Osteocyte (in vitro differentiated cells): ENCODE measurements around the gene FARS2. TPM values are rescaled to one million over a fixed set of nuclear protein-coding genes. Genes with fewer than 3 reads are reported as not detected.

ENCODE experiments used
- DNase-seq: peaks from one replicate; pipeline ENCODE4 v3.0.0; 2021; ENCODE audit warnings: mixed read lengths; ENCODE audit not compliant: unreplicated experiment; ENCODE audit errors: extremely low spot score
- H3K27ac Mint-ChIP-seq: one replicate; pipeline ENCODE4 v1.8.0; 2021; ENCODE audit warnings: mild to moderate bottlenecking, mixed read lengths; ENCODE audit not compliant: unreplicated experiment
- H3K27me3 Mint-ChIP-seq: one replicate; pipeline ENCODE4 v1.8.0; 2021; ENCODE audit warnings: mixed read lengths; ENCODE audit not compliant: unreplicated experiment
- H3K36me3 Mint-ChIP-seq: one replicate; pipeline ENCODE4 v1.8.0; 2021; ENCODE audit warnings: mixed read lengths; ENCODE audit not compliant: unreplicated experiment
- H3K4me1 Mint-ChIP-seq: one replicate; pipeline ENCODE4 v1.8.0; 2021; ENCODE audit warnings: mixed read lengths; ENCODE audit not compliant: unreplicated experiment
- H3K4me3 Mint-ChIP-seq: one replicate; pipeline ENCODE4 v1.8.0; 2021; ENCODE audit warnings: mild to moderate bottlenecking, moderate library complexity, mixed read lengths; ENCODE audit not compliant: unreplicated experiment
- H3K9me3 Mint-ChIP-seq: one replicate; pipeline ENCODE4 v1.8.0; 2021; ENCODE audit warnings: mixed read lengths; ENCODE audit not compliant: unreplicated experiment
- total RNA-seq: library from RNA; stranded (reverse); gene quantifications from 2 replicates; pipeline ENCODE4 v1.2.1, GENCODE V29; 2021
- TF ChIP-seq, protein P1 (sequence below): fragments of 200-600 bp; sonication (generic); IDR thresholded peaks from 2 replicates; pipeline ENCODE4 v1.5.0; 2021; ENCODE audit warnings: antibody characterized with exemption, mild to moderate bottlenecking, moderate library complexity

The FARS2 gene
- total RNA-seq, 1 donor from 2014 or later, result 17.4 TPM

DNA sequence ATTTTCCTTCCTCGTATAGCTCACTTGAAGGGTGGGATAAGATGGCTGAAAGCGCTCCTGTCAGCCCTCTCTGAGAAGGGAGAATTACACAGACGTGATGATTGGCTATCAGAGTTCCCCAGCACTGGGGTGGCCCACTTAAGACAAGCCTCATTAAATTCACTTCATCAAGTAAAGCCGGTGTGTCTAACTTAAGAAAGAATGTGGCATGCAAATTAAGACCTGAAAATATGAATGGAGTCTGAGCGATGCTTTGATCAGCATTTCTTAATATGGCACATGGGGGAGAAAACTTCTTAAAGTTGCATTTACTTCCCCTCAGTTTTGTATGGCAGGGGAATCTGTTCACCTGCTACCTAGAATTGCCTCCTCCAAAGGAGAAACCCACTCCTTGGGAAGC lies 369.3 kb downstream of the FARS2 start:
- Mint-ChIP-seq H3K36me3 (no peaks in the 10 kb centered on the region), H3K4me3 (no peak overlapping the region), H3K4me1 (no peaks in the 10 kb centered on the region), H3K9me3 (no peaks in the 10 kb centered on the region), H3K27me3 (no peaks in the 10 kb centered on the region), H3K27ac (no peak overlapping the region)
- TF ChIP-seq, protein P1, sequence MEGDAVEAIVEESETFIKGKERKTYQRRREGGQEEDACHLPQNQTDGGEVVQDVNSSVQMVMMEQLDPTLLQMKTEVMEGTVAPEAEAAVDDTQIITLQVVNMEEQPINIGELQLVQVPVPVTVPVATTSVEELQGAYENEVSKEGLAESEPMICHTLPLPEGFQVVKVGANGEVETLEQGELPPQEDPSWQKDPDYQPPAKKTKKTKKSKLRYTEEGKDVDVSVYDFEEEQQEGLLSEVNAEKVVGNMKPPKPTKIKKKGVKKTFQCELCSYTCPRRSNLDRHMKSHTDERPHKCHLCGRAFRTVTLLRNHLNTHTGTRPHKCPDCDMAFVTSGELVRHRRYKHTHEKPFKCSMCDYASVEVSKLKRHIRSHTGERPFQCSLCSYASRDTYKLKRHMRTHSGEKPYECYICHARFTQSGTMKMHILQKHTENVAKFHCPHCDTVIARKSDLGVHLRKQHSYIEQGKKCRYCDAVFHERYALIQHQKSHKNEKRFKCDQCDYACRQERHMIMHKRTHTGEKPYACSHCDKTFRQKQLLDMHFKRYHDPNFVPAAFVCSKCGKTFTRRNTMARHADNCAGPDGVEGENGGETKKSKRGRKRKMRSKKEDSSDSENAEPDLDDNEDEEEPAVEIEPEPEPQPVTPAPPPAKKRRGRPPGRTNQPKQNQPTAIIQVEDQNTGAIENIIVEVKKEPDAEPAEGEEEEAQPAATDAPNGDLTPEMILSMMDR, result no peak
- DNase-seq, result no peak

DNA sequence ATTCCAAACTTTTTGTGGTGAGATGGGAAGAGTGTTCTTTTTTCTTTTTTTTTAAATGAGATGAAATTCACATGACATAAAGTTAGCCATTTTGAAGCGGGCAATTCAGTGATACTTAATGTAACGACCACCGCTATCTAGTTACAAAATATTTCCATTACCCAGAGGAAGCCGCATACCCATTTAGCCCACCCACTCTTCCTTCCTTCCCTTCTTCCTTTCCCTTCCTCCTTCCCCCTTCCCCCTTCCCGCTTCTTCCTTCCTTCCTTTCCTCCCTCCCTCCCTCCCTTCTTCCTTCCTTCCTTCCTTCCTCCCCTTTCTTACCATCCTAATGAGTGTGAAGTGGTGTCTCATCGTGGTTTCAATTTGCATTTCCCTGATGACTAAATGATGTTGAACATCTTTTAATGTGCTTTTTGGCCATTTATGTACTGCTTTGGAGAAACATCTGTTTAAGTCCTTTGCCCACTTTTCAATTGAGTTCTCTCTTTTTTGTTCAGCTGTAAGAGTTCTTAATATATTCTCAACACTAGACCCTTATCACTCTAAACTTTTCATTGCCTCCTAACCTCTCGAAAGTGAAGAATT lies 371.1 kb downstream of the FARS2 start:
- DNase-seq, result no peak
- Mint-ChIP-seq H3K4me1 (no peaks in the 10 kb centered on the region), H3K36me3 (no peaks in the 10 kb centered on the region), H3K4me3 (no peak overlapping the region), H3K9me3 (no peaks in the 10 kb centered on the region), H3K27ac (no peak overlapping the region), H3K27me3 (no peaks in the 10 kb centered on the region)
- TF ChIP-seq, protein P1, result no peak

DNA sequence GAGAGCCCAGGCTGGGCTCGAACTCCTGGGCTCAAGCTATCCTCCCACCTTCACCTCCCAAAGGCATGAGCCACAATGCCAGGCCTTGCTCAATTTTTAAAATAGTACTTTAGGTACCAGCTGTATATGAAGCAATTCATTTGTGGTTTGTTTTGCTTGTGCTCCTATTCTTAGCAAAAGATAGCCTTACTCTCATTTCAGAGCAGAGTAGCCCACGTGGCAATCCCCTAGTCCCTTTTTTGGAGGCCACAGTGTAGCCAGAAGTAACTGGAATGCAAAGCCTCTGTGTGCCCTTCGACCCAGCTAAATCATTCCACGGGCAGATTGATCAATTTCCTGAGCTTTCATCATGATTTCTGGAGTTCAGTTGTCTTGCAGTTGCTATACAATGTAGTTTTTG lies 373.2 kb downstream of the FARS2 start:
- DNase-seq, result no peak

DNA sequence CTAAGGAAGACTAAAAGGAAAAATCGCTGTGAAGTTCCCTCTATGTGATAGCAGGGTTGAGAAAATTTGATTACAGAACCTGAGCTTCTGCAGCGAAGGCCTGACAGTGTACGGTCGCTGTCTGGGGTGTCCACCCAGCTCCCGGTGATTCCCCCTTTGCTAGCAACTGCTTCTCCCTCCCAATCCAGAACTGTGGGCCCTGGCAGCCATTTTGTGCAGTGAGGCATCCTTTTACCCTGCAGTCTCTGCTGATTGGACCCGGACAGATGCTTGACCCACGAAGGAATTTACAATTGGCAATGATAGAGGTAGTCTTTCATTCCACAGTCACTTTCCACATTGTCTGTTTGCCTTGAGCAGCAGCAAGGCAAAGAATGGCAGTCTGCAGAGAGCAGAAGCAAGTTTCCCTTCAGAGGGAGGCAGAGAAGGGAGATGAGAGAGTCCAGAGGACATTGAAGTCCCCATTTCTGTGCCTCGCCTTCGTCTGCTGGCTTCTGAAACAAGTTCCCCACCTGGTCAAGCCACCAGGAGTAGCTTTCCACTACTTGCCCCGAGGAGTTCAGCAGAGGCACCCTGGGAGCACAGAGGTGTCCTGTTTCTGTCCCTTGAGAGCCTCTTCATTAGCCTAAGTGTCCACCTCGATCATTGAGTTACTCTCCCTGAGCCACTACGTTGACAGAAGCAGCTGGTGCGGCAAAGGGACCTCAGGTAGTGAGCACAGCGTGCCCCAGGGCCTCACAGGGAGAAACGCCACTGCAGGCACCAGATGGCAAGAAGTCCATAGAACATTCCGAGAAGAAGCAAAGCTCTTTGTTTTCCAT lies 375.1 kb downstream of the FARS2 start:
- DNase-seq, result no peak
- Mint-ChIP-seq H3K4me3 (no peak overlapping the region), H3K27ac (no peak overlapping the region), H3K4me1 (no peaks in the 10 kb centered on the region), H3K36me3 (no peaks in the 10 kb centered on the region), H3K27me3 (no peaks in the 10 kb centered on the region), H3K9me3 (peaks cover 11% of the 10 kb centered on the region)
- TF ChIP-seq, protein P1, result no peak

More for the DNA sequence above, 373.2 kb downstream of the FARS2 start:
- Mint-ChIP-seq H3K27me3 (no peaks in the 10 kb centered on the region), H3K27ac (no peak overlapping the region), H3K9me3 (peaks cover under 1% of the 10 kb centered on the region), H3K4me3 (no peak overlapping the region), H3K36me3 (no peaks in the 10 kb centered on the region), H3K4me1 (no peaks in the 10 kb centered on the region)
- TF ChIP-seq, protein P1, result no peak

DNA sequence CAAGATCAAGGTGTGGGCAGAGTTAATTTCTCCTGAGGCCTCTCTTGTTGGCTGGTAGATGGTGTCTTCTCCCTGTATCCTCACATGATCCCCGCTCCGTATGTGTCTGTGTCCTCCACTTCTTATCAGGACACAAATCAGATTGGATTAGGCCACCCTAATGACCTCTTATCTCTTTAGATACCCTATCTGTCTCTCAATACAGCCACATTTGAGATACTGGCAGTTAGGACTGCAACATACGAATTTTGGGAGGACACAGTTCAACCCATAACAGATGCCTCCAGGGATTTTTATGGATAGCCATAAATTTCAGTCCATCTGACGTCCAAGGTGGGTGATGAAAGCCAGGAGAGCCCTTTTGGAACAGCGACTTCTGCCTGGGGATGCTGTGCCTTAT lies 376.4 kb downstream of the FARS2 start:
- no peaks in the 10 kb centered on the region for H3K27me3 Mint-ChIP-seq
- no peaks in the 10 kb centered on the region for H3K36me3 Mint-ChIP-seq
- no peak for DNase-seq
- H3K9me3 Mint-ChIP-seq, result peaks cover 11% of the 10 kb centered on the region
- no peak overlapping the region for H3K27ac Mint-ChIP-seq
- no peak overlapping the region for H3K4me3 Mint-ChIP-seq
- no peaks in the 10 kb centered on the region for H3K4me1 Mint-ChIP-seq
- TF ChIP-seq, protein P1, result no peak
